ENCODE results near the gene STK38L.

DNA sequence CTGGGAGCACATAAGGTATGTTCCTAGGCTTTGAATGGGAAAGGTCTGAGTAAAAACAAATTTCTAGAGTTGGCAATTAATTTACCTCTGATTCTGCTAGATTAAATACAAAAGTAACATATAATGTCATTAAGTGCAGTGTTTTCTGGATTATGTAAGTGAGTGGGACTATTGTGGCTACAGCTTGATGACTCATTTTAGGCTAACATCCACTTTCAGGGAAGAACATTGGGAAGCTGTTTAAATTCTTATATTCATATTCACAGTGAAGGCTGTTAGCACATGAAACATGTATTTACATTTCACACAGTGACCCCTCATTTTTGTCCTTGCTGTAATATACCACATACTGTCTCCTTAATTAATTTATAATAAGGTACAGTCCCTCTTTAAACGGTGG lies 75.3 kb downstream of the STK38L start:
- TF ChIP-seq, protein P1, sequence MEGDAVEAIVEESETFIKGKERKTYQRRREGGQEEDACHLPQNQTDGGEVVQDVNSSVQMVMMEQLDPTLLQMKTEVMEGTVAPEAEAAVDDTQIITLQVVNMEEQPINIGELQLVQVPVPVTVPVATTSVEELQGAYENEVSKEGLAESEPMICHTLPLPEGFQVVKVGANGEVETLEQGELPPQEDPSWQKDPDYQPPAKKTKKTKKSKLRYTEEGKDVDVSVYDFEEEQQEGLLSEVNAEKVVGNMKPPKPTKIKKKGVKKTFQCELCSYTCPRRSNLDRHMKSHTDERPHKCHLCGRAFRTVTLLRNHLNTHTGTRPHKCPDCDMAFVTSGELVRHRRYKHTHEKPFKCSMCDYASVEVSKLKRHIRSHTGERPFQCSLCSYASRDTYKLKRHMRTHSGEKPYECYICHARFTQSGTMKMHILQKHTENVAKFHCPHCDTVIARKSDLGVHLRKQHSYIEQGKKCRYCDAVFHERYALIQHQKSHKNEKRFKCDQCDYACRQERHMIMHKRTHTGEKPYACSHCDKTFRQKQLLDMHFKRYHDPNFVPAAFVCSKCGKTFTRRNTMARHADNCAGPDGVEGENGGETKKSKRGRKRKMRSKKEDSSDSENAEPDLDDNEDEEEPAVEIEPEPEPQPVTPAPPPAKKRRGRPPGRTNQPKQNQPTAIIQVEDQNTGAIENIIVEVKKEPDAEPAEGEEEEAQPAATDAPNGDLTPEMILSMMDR (IDR thresholded peaks at IDR 0.05): no peak
- no peak for TF ChIP-seq SIN3A (IDR thresholded peaks at IDR 0.05; ENCODE audit: borderline replicate concordance, insufficient read depth, low read depth, low read length)
